Left lung (tissue), 10 donors: ENCODE data around the gene ANGPTL4. TPM values are rescaled to one million over a fixed set of nuclear protein-coding genes. Genes with fewer than 3 reads are reported as not detected.

Source experiments
- ATAC-seq: fragments of 200-7000 bp; cut with Tn5 transposase; one replicate; pipeline ENCODE4 v1.9.1; 2020; ENCODE audit warnings: moderate library complexity
- DNase-seq, 4 donors: peaks; one replicate each; pipeline ENCODE4 v3.0.0-alpha.2; 2013 to 2020
- H3K27ac ChIP-seq, 2 donors: fragments of 200-600 bp; sonication (generic) in 1 of 2; one replicate each; pipeline versions ENCODE4 v1.5.0 to v1.8.0; 2020 to 2021
- H3K27me3 ChIP-seq, 2 donors: fragments of 200-600 bp; sonication (generic) in 1 of 2; one replicate each; pipeline versions ENCODE4 v1.5.0 to v1.8.0; 2020 to 2021
- H3K36me3 ChIP-seq, 2 donors: fragments of 200-600 bp; sonication (generic) in 1 of 2; one replicate each; pipeline versions ENCODE4 v1.5.0 to v1.8.0; 2020 to 2021
- H3K4me1 ChIP-seq, 2 donors: fragments of 200-600 bp; one replicate each; pipeline ENCODE4 v1.8.0; 2021
- H3K4me3 ChIP-seq, 2 donors: fragments of 200-600 bp; sonication (generic) in 1 of 2; one replicate each; pipeline versions ENCODE4 v1.5.0 to v1.8.0; 2020 to 2021; ENCODE audit warnings: mild to moderate bottlenecking in 1 of 2
- H3K9me3 ChIP-seq, 2 donors: fragments of 200-600 bp; sonication (generic) in 1 of 2; one replicate each; pipeline versions ENCODE4 v1.5.0 to v1.8.0; 2020 to 2021
- intact Hi-C, 2 donors: fragments of 100-400 bp; cut with DNase I; formaldehyde crosslinking; loops; one replicate each; pipeline versions ENCODE4 v1.11.2 to v1.14.2; 2022
- microRNA-seq, 2 donors: library from miRNA; unstranded; fragments of <30 nt; microRNA quantifications; one replicate each; pipeline ENCODE4, GENCODE V29; 2019
- polyA plus RNA-seq, 6 donors: library from polyadenylated mRNA; unstranded; fragments of 120-200 nt; gene quantifications; one replicate each; pipeline ENCODE4 v1.2.1, GENCODE V29; 2013; ENCODE audit not compliant: insufficient read length in 6 of 6
- total RNA-seq, 2 donors: library from RNA; stranded (reverse); fragmentation: NEBNext Ultra II Directional; extraction: Animal tissue kit (Norgen Biotek cat#: 25700); gene quantifications; one replicate each; pipeline ENCODE4 v1.2.1, GENCODE V29; 2021
- TF ChIP-seq, protein P1 (sequence below), 2 donors: fragments of 200-600 bp; sonication (generic) in 1 of 2; IDR thresholded peaks; one replicate each; pipeline versions ENCODE4 v1.5.0 to v1.8.0; 2021; ENCODE audit warnings: antibody characterized with exemption in 2 of 2
- donor health status: DM: no; HTN: yes; CAD: no.
- donor health status: DM: no; HTN: no; CAD: no.

Gene ANGPTL4
- total and polyA plus RNA-seq, 8 donors, result 2.5 to 24.8 (median 4.3) TPM

GRCh38 chr19:8423817-8424223, 59.9 kb downstream of the ANGPTL4 start:
- Histone ChIP-seq H3K4me1 (peaks cover 8 to 26% of the 10 kb centered on the region in 2 donors), H3K4me3 (no peak overlapping the region)
- intact Hi-C loops, result no loop called here

More at GRCh38 chr19:8423817-8424223, 59.9 kb downstream of the ANGPTL4 start:
- ATAC-seq, result peak; percentile 97
- H3K9me3 ChIP-seq, result no peaks in the 10 kb centered on the region
- DNase-seq, result peak; percentile 26 to 91 (median 72)
- H3K27me3 ChIP-seq, result no peaks in the 10 kb centered on the region
- peaks cover 0 to 34% of the 10 kb centered on the region in 2 donors for H3K36me3 ChIP-seq
- peak overlapping the region; percentile 87 to 92 for H3K27ac ChIP-seq
- TF ChIP-seq, protein P1, sequence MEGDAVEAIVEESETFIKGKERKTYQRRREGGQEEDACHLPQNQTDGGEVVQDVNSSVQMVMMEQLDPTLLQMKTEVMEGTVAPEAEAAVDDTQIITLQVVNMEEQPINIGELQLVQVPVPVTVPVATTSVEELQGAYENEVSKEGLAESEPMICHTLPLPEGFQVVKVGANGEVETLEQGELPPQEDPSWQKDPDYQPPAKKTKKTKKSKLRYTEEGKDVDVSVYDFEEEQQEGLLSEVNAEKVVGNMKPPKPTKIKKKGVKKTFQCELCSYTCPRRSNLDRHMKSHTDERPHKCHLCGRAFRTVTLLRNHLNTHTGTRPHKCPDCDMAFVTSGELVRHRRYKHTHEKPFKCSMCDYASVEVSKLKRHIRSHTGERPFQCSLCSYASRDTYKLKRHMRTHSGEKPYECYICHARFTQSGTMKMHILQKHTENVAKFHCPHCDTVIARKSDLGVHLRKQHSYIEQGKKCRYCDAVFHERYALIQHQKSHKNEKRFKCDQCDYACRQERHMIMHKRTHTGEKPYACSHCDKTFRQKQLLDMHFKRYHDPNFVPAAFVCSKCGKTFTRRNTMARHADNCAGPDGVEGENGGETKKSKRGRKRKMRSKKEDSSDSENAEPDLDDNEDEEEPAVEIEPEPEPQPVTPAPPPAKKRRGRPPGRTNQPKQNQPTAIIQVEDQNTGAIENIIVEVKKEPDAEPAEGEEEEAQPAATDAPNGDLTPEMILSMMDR (IDR thresholded peaks at IDR 0.05), result no peak

Small RNA genes lying within 50 kb of the gene (microRNA-seq; reads per million reads assigned to microRNA genes)
- 0 to 1.8 reads per million in 2 donors for gene MIR4999

Other genes starting within 250 kb of the ANGPTL4 start
- gene FBN3, start 214.6 kb upstream of the ANGPTL4 start, total RNA-seq, result 1 to 10 TPM in 1 of 2 donors, under 1 TPM in 1; 0.63 to 4.8 TPM
- 10 to 100 TPM; 63.6 to 84.0 (median 75.0) TPM for gene FBN3, start 214.6 kb upstream of the ANGPTL4 start, polyA plus RNA-seq
- 10 to 100 TPM; 36.8 to 38.6 TPM for gene CERS4, start 154.8 kb upstream of the ANGPTL4 start, total RNA-seq
- 10 to 100 TPM; 46.1 to 59.1 (median 51.9) TPM for gene CERS4, start 154.8 kb upstream of the ANGPTL4 start, polyA plus RNA-seq
- gene CD320, start 55.8 kb upstream of the ANGPTL4 start, total RNA-seq, result 10 to 100 TPM; 44.1 to 58.3 TPM
- gene CD320, start 55.8 kb upstream of the ANGPTL4 start, polyA plus RNA-seq, result 10 to 100 TPM; 30.4 to 42.5 (median 34.0) TPM
- gene NDUFA7, start 42.8 kb upstream of the ANGPTL4 start, total RNA-seq, result 10 to 100 TPM; 38.7 to 40.8 TPM
- gene NDUFA7, start 42.8 kb upstream of the ANGPTL4 start, polyA plus RNA-seq, result 10 to 100 TPM; 32.0 to 51.6 (median 37.7) TPM
- gene RPS28, start 42.7 kb upstream of the ANGPTL4 start, total RNA-seq, result 1,000 to 10,000 TPM; 1,595 to 1,630 TPM
- gene RPS28, start 42.7 kb upstream of the ANGPTL4 start, polyA plus RNA-seq, result 100 to 1,000 TPM; 565 to 753 (median 599) TPM
- 10 to 100 TPM; 14.4 to 29.0 TPM for gene KANK3, start 20.9 kb upstream of the ANGPTL4 start, total RNA-seq
- 10 to 100 TPM; 14.6 to 24.9 (median 15.5) TPM for gene KANK3, start 20.9 kb upstream of the ANGPTL4 start, polyA plus RNA-seq
- 100 to 1,000 TPM in 1 of 2 donors, 10 to 100 TPM in 1; 91.6 to 116 TPM for gene RAB11B, start 26.2 kb downstream of the ANGPTL4 start, total RNA-seq
- 100 to 1,000 TPM; 123 to 137 (median 130) TPM for gene RAB11B, start 26.2 kb downstream of the ANGPTL4 start, polyA plus RNA-seq
- gene MARCHF2, start 49.1 kb downstream of the ANGPTL4 start, total RNA-seq, result 10 to 100 TPM; 46.5 to 54.6 TPM
- 10 to 100 TPM in 5 of 6 donors, 1 to 10 TPM in 1; 9.1 to 12.8 (median 12.1) TPM for gene MARCHF2, start 49.1 kb downstream of the ANGPTL4 start, polyA plus RNA-seq
- 100 to 1,000 TPM; 121 to 163 TPM for gene HNRNPM, start 80.8 kb downstream of the ANGPTL4 start, total RNA-seq
- 100 to 1,000 TPM; 289 to 382 (median 340) TPM for gene HNRNPM, start 80.8 kb downstream of the ANGPTL4 start, polyA plus RNA-seq
- 10 to 100 TPM; 10.7 to 26.8 TPM for gene PRAM1, start 138.5 kb downstream of the ANGPTL4 start, total RNA-seq
- 1 to 10 TPM; 2.5 to 4.2 (median 3.2) TPM for gene PRAM1, start 138.5 kb downstream of the ANGPTL4 start, polyA plus RNA-seq
- gene ZNF414, start 150.0 kb downstream of the ANGPTL4 start, total RNA-seq, result 10 to 100 TPM; 15.4 to 19.2 TPM
- 10 to 100 TPM; 17.0 to 32.4 (median 18.6) TPM for gene ZNF414, start 150.0 kb downstream of the ANGPTL4 start, polyA plus RNA-seq
- gene MYO1F, start 213.3 kb downstream of the ANGPTL4 start, total RNA-seq, result 100 to 1,000 TPM in 1 of 2 donors, 10 to 100 TPM in 1; 42.6 to 161 TPM
- gene MYO1F, start 213.3 kb downstream of the ANGPTL4 start, polyA plus RNA-seq, result 10 to 100 TPM; 11.3 to 15.8 (median 13.2) TPM
- 10 to 100 TPM; 18.5 to 23.9 TPM for gene ADAMTS10, start 246.6 kb downstream of the ANGPTL4 start, total RNA-seq
- gene ADAMTS10, start 246.6 kb downstream of the ANGPTL4 start, polyA plus RNA-seq, result 10 to 100 TPM; 47.2 to 72.2 (median 62.4) TPM